GM12801 (cell line): ENCODE data around the gene SPAG17.

Experiments
- TF ChIP-seq, protein P1 (sequence below): IDR thresholded peaks from one replicate; pipeline ENCODE4 v1.5.1; 2011; ENCODE audit warnings: control low read depth; ENCODE audit not compliant: insufficient read length; ENCODE audit errors: extremely low read depth

Gene SPAG17

GRCh38 chr1:118200836-118201235 is 15.8 kb upstream of the SPAG17 start:
- TF ChIP-seq, protein P1, sequence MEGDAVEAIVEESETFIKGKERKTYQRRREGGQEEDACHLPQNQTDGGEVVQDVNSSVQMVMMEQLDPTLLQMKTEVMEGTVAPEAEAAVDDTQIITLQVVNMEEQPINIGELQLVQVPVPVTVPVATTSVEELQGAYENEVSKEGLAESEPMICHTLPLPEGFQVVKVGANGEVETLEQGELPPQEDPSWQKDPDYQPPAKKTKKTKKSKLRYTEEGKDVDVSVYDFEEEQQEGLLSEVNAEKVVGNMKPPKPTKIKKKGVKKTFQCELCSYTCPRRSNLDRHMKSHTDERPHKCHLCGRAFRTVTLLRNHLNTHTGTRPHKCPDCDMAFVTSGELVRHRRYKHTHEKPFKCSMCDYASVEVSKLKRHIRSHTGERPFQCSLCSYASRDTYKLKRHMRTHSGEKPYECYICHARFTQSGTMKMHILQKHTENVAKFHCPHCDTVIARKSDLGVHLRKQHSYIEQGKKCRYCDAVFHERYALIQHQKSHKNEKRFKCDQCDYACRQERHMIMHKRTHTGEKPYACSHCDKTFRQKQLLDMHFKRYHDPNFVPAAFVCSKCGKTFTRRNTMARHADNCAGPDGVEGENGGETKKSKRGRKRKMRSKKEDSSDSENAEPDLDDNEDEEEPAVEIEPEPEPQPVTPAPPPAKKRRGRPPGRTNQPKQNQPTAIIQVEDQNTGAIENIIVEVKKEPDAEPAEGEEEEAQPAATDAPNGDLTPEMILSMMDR = no peak

GRCh38 chr1:118190561-118190960 is 5.5 kb upstream of the SPAG17 start:
- TF ChIP-seq, protein P1 = no peak

DNA sequence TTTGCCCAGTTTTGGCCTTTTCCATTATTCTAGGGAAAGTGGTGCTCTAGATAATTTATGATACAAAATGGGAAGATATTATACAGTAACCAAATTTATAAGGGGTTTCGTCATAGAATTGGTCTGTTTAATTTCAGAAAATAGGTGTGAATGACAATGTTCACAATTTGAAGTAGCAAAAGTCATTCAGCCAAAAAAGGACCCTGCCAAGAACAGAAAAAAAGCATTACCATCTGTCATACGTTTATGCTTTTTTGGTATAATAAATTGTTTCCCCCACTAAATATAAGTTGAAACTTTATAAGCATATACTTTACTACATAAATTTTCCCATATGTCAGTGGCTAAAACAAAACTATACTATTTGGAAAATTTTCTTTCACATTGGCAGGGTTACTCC is 4.5 kb upstream of the SPAG17 start:
- TF ChIP-seq, protein P1 = no peak

DNA sequence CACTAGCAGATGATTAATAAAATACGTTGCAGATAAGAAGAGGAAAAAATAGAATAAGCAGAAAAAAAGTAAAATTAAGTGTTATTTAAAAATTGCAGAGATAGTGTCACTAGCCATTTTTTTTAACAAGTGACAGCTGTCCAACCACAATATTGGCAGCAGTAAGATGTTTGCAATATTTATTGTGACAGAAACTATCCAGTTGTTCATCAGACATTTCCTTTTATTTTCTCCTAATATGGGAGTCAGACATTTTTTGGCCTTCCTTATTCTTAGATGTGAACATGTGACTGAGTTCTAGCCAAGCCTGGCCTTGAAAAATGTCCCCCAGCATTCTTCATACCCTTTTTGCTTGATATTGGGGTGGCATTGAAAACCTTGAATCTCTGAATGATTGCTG is 3.4 kb upstream of the SPAG17 start:
- TF ChIP-seq, protein P1 = no peak

DNA sequence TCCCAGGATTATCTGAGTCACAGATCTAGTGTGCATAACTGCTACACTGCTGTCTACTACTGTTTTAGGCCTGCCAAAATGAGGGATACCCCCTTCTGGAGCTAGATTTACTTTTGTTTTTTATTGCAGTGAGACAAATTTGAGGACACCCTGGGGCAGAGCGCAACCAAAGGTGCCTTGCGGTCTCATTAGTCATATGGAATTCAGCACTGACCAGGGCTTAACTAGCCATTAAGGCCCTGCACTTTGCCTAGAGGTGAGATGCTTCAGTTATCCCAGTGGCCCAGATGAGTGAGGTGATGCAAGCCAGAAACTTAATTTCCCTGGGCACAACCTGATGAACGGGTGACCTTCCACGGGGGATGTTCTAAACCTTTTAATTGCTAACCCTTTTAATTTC is 998 bp upstream of the SPAG17 start:
- TF ChIP-seq, protein P1 = no peak

GRCh38 chr1:118184739-118185083 is 317 bp downstream of the SPAG17 start:
- TF ChIP-seq, protein P1 = no peak

- TF ChIP-seq, protein P1 = no peak
Measured at GRCh38 chr1:118183586-118183985, 1.4 kb downstream of the SPAG17 start.

- TF ChIP-seq, protein P1 = no peak
Measured at GRCh38 chr1:118177998-118178397, 7.0 kb downstream of the SPAG17 start.
